Omental fat pad (tissue), 4 donors: Measurements from ENCODE around the gene CYP24A1. TPM values are rescaled to one million over a fixed set of nuclear protein-coding genes. Genes with fewer than 3 reads are reported as not detected.

ENCODE experiments used
- ATAC-seq: fragments of 150-250 bp; one replicate; pipeline ENCODE4 v1.9.1; 2016; ENCODE audit warnings: mild to moderate bottlenecking, moderate library complexity; ENCODE audit not compliant: low FRiP score
- DNase-seq: peaks from one replicate; pipeline ENCODE4 v3.0.0-alpha.2; 2019; ENCODE audit warnings: low spot score
- CTCF ChIP-seq, 3 donors: fragments of 450-650 bp; IDR thresholded peaks; one replicate each; pipeline ENCODE4 v1.5.1; 2016 to 2017; ENCODE audit warnings: antibody characterized with exemption in 3 of 3, mild to moderate bottlenecking in 3 of 3, moderate library complexity in 2 of 3
- total RNA-seq, 4 donors: library from RNA; depleted of rRNA; stranded (reverse); fragments of >200 nt; gene quantifications; one replicate each; pipeline ENCODE4 v1.1.0, GENCODE V29; 2016

Gene CYP24A1
- total RNA-seq, 4 donors from 2014 or later = 0.12 TPM; not detected in 3

DNA sequence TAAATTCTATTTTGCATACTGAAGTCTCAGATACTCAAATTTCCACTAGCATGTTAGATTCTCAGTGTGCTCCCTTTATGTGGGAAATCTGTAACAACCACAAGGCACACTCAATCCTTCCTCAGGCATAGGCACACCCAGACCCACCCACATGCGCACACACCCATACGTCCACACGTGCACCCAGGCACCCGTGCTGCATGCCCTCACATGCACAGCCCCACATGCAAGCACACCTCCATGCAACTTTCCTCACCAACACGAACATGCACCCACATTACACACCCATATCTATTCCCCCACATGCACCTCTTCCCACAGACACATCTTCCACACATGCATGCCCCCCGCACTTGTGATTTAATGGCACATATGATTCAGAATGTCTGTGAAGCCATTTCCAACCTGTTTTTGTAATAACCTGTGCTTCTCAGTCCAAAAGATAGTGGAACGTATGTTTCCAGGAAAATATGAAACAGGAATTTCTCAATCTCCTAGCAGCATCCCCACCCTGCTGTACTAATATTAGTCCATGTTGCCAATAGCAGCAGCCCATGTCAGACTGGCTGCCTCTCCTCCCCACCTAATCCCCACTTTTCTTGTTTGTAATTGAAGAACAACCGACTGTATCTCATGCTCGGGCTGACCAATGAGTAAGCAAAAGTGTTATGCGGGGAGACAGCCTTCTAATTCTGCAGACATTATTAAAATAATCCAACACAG is 11.3 kb upstream of the CYP24A1 start:
- TF ChIP-seq CTCF (IDR thresholded peaks at IDR 0.05) = no peak
- peak; percentile 82 for ATAC-seq
- no peak for DNase-seq

DNA sequence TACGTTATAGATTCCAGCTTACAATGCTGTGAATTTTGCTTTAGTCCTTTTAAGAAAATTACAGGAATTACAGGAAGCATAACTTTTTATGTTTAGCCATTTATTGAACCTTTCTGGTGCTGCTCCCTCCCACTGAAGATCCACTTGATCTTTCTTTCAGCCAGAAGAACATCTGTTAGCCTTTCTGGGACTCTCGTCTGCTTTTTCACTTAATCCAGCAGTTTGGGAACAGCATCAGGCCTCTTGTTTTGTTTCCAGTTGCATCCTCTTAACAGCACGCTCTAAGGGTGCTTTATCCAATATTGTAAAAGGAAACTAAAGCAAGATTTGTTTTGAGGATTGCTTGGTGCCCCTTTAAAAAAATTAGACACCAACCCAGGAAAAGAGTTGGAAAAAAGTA is 10.3 kb upstream of the CYP24A1 start:
- ATAC-seq (no peak), DNase-seq (no peak)
- TF ChIP-seq CTCF (IDR thresholded peaks at IDR 0.05) = no peak

GRCh38 chr20:54180931-54181330 is 7.1 kb upstream of the CYP24A1 start:
- no peak for TF ChIP-seq CTCF (IDR thresholded peaks at IDR 0.05)
- DNase-seq (no peak), ATAC-seq (no peak)

DNA sequence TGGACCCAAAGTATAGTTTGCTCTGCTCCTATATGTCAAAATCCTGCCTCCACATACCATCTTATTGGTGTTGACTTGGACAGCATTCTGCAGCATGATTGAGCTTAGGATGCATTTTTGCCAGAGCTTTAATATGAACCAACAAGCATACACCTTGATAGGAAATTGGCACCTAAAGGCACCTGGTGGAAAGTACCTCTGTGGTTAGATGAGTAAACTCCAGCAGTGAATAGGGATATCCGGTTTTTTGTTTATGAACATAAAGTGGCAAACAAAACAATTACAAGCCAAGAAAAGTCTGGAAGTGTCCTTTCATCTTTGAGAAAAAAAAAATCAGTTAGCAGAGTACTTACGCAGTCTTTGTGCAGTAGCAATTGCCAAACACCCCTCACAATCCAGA is 6.2 kb upstream of the CYP24A1 start:
- DNase-seq = no peak
- no peak for ATAC-seq

DNA sequence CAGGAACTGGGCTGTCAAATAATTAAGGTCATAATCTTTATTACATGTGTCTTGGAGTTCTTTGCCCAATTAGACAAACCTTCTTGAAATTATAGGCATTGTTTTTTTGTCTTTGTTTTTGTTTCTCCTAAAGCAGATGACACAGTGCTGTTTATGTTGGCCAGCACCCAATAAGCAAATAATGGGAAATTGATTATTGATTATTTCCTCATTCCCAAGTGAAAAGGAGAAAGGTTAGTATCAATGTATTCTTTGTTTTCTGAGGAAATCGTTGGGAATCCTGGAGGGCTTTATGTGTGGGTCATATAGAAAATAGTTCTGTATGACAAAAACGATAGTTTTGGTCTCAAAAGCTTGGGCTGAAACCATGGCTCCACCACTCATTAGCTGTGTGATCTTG is 4.5 kb upstream of the CYP24A1 start:
- ATAC-seq = no peak
- no peak for TF ChIP-seq CTCF (IDR thresholded peaks at IDR 0.05)

More for the DNA sequence above, 6.2 kb upstream of the CYP24A1 start:
- no peak for TF ChIP-seq CTCF (IDR thresholded peaks at IDR 0.05)

DNA sequence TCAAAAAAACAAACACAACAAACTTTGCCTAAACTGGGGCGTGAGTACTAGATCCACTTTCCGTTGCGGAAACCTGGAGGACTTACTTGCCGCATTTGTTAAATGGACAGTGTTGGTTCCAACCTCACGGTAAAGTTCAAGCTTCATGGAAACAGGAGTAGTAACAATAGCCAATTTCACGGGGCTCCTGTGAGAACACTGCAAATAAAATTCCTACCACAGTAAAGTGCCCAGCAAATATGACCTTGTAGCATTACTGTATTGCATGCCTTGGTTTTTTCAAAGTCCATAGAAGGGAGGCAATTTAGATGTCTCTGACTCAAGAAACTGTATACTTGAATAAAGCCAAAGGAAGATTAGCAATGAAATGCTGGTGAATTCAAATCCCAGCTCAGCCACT is 3.6 kb upstream of the CYP24A1 start:
- DNase-seq (no peak), ATAC-seq (no peak)
- TF ChIP-seq CTCF (IDR thresholded peaks at IDR 0.05) = no peak

More for the DNA sequence above, 4.5 kb upstream of the CYP24A1 start:
- DNase-seq = no peak

- DNase-seq (no peak), ATAC-seq (no peak)
- no peak for TF ChIP-seq CTCF (IDR thresholded peaks at IDR 0.05)
Measured at GRCh38 chr20:54176610-54177009, 2.8 kb upstream of the CYP24A1 start.
